NCI-H82 treated with DMSO at 0.1 percent for 48 hours (cell line): ENCODE data around the gene KCNK17.
A peak's percentile ranks its signal among the peaks of the same experiment; 100 is the strongest.
"Not testable (repeated sequence)": the region's sequence is repeated elsewhere in the genome, so short reads cannot be mapped to it uniquely, and the experiment has no call there.

Source experiments
- DNase-seq: peaks from one replicate; lab custom pipeline; 2025; ENCODE audit not compliant: unreplicated experiment; lab: John Stamatoyannopoulos, UW

The KCNK17 gene

DNA sequence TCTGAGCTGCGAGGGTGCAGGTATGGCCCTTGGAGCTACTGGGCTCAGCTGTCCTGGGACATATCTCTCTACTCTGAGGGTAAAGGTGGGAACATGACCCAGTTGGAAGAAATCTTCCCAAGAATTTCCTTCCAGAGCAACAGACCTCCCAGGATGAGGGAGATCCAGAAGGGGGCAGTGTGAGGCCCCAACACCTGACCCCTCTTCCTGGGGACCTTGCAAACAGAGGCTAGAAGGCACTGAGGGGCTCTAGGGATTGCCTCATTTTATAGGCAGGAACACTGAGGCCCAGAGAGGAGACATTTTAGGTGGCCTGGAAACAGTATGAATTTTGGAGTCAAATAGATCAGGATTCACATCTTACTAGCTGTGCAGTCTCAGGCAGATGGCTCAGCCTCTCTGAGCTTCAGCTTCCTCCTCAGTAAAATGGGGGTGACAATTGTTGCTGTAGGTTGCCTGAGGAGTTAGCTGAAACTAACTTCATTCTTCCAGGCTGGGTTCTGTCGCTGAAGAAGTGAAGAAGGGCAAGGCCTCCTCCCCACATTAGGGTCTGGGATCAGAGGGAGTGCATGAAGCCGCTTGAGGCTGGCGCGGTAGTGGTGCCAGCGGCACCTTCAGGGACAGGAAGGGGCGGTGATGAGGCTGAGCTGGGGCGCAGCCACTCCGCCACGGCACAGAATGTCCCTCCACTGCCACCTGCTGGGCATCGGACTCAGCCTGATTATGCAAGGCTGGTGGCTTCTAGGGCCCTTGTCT lies 11.4 kb downstream of the KCNK17 start:
- DNase-seq = peak; percentile 15

DNA sequence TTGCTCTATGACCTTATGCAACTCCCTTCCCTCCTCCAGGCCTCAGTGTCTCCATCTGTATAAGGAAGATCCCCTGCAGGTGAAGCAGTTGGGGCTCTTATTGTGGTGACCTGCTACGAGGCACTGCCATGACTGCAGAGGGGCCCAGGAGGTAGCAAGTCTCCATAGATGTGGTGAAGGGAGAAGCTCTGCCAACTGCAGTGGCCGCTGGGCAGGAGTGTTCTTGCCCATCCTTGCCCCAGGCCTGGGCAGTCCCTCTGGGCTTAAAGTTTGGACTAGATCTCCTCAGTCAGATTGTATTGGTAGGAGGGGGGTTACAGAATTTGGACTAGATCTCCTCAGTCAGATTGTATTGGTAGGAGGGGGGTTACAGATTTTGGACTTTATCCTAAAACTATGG lies 12.2 kb downstream of the KCNK17 start:
- DNase-seq = no peak

DNA sequence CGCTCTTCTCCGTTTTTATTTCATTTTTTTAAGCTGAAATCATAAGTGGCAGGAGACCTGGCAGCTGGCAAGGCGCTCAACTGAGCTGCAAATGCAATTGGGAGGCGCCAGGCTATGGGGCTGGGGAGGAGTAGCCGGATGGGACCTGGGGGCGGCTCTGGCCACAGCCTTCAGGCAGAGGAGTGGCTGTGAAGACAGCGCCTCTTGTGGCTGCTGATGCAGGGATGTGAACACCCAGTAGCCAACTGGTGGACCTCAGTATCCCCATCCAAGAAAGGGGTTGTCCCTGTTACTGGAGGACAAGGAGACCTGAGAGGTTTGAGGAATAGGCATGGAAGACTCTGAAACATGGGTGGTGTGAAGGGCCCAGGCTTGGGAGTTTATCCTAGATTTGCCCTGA lies 12.6 kb downstream of the KCNK17 start:
- peak; percentile 48 for DNase-seq

DNA sequence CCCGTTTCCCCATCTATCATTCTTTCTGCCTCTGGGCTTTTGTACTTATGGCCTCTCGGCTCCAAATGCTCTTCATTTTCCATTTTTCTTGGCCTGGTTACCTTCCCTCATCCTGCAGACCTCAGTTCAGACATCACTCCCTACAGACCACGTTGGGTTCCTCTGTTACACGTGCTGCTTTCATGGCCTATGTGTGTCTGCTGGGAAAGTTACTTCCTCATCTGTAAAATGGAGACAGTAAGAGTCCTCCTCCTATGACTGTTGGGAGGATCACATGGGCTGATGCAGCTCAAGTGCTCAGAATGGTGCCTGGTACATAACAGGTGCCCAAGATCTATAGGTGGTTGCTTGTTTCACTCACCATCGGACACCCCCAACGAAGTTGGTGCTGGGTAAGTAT lies 13.5 kb downstream of the KCNK17 start:
- DNase-seq = no peak

DNA sequence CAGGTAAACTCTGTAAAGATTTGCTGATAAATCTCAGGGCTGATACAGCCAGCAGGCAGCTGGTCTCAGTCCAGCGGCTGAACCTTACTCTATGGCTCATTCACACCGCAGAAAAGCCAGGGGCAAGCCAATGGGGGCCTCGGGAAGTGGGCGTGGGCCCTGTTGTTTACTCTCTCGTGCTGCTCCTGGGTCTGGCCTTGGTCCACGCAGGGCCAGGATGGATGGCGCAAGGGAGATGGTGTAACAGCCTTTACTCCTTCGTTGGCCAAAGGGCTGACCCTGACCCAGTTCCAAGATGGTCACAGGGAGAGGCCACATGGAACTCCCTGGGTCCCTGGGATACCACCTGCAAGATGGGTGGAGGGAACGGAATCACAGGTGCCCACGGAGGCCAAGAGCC lies 16.2 kb downstream of the KCNK17 start:
- no peak for DNase-seq

DNA sequence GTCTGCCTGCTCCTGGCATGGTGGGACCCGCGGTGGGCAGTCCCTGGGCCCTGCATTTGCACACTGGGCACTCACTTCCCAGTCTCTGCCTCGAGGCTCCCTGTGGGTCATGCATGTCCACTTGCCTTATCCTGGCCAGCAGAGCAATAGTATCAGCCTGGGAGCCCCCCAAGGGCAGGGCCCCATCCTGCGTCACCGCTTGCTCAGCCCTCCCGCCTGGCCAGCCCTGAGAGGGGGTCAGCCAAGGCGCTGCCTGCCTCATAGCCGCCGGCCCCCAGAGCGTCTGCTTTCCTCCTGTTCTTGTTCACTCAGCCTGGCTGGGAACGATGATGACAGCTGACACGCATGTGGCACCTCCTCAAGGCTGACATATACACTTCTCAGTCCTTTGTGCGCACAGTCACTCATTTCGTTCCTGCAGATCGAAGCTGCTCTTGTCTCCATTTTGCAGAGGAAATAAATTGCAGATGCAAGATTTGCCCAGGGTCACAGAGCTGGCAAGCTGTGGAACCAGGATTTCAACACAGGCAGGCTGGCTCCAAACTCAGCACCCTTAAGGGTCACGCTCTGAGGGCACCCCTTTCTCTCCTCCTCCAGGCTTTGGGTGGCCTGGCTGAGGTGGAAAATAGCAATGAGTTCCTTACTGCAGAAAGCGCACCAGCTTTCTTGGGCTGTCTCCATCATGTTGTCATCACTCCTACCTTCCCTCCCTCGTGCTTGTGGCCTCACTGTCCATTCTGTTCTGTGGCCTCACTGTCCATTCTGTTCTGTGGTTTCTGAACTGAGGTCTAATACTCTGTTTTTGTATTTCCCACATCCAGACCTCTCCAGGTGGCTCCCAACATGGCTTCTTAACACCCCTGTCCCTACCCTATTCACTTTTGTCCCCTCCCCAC lies 17.2 kb downstream of the KCNK17 start:
- DNase-seq = no peak

DNA sequence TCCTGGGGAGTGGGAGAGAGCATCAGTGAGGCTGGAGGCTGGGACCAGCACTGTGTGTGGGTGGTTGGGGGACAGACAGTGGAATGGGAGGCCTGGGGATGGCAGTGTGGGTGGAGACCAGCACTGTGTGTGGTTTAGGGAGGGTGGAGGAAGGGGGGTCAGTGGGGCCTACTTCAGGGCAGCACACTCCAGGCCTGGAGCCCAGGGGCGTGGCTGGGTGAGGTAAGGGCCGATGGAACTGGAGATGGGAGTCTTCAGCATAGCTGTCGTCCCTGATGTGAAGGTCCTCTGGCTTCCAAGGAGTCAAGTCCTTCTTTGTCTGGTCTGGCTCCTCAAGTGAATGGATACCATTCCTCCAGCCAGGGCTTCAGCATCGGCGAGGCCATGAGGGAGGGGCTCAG lies 18.6 kb downstream of the KCNK17 start:
- no peak for DNase-seq

DNA sequence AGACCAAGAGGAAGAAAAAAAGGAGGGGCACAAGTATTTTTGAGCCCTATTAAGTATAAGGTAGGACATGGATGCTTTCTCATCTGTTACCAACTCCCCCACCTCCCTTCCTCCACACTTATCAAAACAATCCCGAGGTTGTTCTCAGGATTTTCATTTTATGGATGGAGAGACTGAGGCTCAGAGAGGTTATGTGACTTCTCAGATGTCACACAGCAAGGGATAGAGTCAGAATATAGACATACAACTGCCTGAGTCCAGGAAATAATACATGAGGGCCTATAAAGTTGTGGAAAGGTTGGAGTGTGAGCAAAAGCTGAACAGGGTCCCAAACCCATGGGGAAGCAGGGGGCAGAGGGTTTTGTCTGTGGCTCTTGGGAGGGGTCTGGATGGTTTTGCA lies 19.3 kb downstream of the KCNK17 start:
- no peak for DNase-seq

DNA sequence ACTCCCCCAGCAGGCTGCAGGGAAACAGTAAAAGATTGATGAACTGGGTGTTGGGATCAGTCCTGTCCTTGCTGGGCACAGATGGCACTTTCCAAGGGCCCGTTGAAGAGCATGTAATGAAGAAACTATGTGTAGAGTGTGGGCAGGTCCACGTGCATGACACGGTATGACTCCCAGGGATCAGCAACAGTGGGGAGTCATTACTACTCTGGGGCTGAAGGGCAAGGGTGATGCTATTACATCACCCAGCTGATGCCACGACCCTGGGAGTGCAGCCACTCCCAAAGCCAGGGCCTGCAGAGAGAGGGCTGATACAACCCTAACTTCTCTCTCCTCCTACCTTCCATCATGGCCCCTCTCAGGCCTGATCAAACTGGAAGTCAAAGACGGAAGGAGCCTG lies 20.1 kb downstream of the KCNK17 start:
- no peak for DNase-seq

DNA sequence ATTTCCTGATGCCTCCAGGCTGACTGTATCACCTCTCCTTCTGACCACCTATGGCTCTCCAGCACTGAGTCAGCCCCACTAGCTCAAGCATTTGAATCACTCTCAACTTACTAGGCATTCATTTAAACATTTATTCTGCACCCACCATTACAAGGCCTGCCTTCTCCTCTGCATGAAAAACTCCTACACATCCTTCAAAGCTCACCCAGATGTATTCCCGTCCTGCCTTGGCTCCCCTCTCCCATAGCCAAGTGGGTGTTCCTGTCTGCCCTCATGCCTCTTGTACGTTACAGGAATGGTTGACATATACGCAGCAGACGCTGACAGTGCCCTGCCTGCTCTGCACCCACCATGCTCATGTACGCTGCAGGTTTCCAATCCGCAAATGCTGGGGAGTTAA lies 21.6 kb downstream of the KCNK17 start:
- no peak for DNase-seq

DNA sequence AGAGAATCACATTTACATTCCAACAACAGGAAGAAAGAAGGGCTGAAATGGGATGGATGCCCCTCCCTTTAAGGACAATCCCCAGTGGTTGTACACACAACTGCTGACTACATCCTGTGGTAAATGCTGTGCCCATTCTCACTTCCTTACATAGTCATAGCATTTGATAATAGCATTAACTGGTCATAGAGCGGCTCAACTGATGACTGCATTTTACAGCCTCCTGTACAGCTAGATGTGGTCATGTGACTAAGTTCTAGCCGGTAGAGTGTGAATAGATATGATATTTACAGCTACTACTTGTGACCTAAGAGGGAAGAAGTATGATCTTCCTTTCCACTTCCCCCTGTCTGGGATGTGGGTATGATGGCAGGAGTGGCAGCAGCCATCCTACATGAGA lies 24.7 kb downstream of the KCNK17 start:
- DNase-seq = no peak

DNA sequence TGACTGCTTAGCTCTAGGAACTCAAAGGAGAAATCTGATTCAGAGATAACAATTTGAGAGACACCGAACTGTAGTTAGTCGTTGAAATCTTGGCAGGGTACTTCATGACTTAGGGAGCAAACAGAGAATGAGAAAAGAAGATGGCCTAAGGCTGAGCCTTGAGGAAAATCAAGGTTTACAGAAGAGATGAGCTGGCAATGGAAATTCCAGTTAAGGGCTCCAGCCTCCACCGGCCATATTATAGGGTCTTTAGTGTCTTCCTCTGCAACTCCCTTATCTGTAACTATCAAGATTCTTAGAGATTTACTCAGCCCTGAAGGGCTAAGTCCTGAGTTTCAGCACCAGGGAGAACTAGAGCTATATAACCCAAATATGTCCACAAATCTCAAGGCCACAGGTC lies 26.6 kb downstream of the KCNK17 start:
- DNase-seq = no peak

DNA sequence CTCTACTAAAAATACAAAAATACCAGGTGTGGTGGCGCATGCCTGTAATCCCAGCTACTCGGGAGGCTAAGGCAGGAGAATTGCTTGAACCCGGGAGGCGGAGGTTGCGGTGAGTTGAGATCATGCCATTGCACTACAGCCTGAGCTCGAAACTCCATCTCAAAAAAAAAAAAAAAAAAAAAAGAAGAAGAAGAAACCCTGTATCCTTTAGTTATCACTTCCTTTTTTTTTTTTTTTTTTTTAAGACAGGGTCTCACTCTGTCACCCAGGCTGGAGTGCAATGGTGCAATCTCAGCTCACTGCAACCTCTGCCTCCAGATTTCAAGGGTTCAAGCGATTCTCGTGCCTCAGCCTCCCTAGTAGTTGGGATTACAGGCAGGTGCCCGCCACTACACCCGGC lies 27.6 kb downstream of the KCNK17 start:
- DNase-seq = not testable (repeated sequence)

DNA sequence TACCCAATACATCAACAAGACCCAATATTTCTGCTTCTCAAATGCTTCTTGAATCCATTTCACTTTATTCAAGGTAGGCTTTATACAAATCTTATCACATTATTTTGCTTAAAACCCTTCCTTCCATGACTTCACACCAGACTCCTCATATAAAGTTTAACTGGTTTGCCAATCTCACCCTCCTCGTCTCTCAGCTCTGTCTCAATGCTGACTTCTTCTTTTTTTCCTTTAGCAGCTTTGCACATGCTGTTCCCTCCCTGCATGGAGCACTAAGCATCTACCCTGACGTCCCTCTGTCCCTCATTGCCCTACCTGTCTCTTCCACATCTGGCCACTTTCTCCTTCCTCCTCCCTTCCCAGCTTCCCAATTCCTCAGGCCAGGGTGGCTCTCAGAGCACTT lies 31.4 kb downstream of the KCNK17 start:
- no peak for DNase-seq

DNA sequence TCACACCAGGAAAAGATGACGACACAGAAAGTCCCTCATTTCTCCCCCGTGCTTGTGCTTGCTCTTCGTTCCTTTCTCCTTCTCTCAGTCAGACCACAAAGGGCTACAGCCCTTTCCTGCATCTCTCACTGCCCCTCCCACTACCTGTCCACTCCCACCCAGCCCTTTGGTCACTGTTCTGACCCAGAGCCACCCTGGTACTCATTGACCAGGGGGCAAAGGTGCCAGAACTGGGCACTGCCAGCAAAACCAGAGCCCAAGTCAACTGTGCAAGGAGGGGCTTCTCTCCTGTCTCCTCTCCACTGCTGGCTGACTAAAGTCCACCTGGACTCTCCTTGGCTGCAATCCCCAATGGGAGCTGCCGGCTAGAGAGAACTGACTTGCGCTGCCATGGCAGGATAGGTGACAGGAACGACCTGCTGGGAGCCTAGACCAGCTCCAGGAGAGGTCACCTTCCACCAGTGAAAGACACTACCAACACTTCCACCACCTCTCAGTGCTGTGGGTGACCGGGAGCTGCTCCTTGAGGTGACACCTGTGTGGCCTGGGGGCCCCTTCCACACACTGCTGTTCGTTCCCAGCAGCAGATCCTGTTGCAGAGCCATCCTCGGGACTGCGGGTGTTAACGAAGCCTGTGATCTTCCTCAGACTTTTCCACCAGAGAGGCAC lies 32.8 kb downstream of the KCNK17 start:
- DNase-seq = no peak

DNA sequence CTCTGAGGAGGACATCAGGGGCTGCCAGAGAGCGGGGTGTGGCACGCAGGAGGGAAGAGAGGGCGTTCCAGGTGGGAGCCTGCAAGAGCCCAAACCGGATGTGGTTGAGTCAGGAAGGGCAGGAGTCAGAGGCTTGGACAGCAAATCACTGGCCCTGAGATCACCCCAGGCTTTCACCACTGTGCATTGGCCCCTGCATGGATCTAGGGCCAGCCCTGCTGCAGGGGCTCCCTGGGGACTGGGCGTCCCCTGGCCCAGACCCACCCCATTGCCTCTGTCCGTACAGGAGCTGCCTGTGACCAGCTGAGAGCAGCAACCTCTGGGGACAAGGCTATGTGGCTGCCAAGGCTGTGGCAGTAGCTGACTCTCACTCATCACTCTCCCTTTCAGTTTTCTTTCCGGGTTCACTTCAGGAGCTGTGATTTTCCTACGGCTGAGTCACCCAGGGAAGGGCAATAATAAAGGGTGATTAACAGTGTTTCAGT lies 33.9 kb downstream of the KCNK17 start:
- DNase-seq = no peak

DNA sequence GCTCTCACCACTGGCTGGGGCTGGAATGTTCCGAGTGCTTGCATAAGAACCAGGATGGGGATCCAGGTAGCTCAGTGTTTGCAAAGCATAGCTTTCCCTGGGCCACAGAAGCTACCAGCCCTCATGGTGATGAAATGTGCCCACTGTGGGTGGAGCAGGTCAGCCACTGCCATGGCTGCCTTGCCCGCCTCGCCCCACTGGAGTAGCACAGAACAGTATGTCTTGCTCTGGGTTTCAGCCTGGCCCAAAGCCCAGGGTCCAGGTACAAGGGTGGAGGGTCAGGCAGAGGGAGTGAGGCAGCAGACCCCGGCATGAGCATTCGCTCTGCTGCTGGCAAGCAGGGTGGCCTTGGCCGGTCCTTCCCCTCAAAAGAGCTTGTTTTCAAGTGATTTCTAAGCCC lies 34.7 kb downstream of the KCNK17 start:
- DNase-seq = no peak

DNA sequence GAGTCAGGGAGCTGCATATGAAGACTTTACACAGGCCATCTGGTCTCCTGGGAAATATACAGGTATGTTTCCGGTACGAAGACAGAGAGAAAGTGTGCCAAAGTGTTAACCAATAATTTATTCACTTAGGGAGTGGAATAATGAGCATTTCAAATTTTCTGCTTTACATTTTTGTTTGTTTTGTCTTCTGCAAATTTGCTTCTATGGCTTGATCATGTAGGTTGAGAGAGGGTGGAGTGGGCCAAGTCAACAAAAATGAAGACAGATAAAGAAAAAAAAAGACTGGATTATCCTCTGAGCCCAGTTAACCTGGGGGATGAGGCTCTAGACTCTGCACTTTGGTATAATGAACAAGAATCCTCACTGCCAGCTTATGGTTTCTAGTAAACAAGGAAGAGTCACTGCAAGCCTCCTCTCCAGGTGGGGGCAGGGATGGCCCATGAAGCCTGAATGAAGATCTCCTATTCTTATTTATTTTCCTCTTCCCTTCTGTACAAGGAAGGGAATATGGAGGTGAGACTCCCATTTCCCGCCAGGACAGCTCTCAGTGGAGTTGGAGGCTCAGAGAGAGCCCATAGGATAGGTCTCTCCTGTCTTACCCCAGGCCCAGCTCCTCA lies 37.7 kb downstream of the KCNK17 start:
- no peak for DNase-seq

DNA sequence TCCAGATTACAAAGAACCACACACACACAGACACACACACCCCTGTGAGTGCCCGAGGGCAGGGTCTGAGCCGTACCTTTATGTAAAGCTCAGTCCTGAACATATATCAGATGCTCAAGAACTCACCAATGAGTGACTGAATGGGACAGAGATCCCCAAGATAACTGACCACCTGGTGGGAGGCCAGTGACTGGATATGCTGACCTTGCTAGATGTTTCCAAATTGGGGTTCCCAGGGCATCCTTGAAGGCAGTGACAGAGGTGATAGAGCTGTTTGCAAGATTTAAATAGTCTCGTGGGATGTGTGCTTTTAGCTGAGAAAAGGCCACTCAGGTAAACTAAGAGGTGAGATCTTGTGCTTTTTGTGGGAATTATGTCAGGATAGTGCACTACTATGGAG lies 39.3 kb downstream of the KCNK17 start:
- no peak for DNase-seq

DNA sequence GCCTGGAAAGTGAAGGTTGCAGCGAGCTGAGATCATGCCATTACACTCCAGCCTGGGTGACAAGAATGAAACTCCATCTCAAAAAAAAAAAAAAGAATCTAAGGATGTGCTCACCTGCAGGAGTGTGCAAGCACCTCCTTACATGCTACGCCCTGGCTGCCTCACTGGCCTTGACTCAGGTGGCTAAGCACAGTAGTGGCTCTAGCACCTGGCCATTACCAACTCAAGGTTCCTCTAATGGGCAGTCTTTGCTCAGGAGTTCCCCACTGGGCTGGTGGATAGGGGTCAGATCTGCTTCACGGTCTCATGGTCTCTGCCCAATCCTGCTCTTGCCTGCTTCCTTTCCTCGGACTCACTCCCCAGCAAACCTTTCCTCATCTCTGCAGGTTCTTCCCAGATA lies 39.7 kb downstream of the KCNK17 start:
- no peak for DNase-seq

DNA sequence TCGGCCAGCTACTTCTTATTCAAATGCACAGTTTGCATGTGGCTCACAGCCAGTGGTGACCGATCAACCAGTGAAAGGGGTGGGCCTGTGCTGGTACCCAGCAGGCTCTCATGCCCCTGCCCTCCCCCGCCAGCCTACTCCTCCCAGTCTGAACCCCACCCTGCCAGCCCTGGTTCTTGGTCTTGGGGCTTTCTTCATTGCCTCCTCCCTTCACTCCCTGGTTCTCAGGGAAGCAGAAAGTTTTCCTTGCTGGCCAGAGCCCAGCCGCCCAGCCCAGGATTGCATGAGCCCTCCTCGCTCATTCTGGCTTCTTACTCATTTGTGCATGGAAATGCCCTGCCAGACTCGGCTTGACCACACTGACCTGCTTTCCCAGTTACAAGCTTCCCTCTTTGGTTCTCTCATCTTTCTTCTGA lies 40.8 kb downstream of the KCNK17 start:
- no peak for DNase-seq
